Measurements from ENCODE around the gene MFGE8. TPM values are rescaled to one million over a fixed set of nuclear protein-coding genes. Genes with fewer than 3 reads are reported as not detected.
"Not testable (repeated sequence)": the region's sequence is repeated elsewhere in the genome, so short reads cannot be mapped to it uniquely, and the experiment has no call there.

The MFGE8 gene
- total RNA-seq, 6 experiments from 2014 or later = 9.7 to 20.4 (median 17.6) TPM

- no peak for TF ChIP-seq CTCF (IDR thresholded peaks at IDR 0.05)
- no peak for TF ChIP-seq POLR2A (IDR thresholded peaks at IDR 0.05)
- Histone ChIP-seq H3K9me3 (no peaks in the 10 kb centered on the region), H3K27ac (no peak overlapping the region), H3K27me3 (no peaks in the 10 kb centered on the region), H3K4me1 (no peaks in the 10 kb centered on the region), H3K36me3 (no peaks in the 10 kb centered on the region), H3K4me3 (no peak overlapping the region)
- no peak for ATAC-seq
- intact Hi-C loops (cut with DNase I) = no loop called here
- 40% methylated on average over 1 of the region's 2 CpGs for WGBS (ENCODE audit: insufficient coverage, low coverage, low lambda C conversion rate, missing lambda C conversion rate)
- no peak for DNase-seq
These were observed 17.4 kb upstream of the MFGE8 start for GRCh38 chr15:88930579-88930978.

- H3K4me3 ChIP-seq; H3K27ac ChIP-seq; ATAC-seq; H3K9me3 ChIP-seq; DNase-seq; H3K36me3 ChIP-seq; intact Hi-C loops (cut with DNase I); H3K4me1 ChIP-seq; H3K27me3 ChIP-seq: not testable (repeated sequence)
- WGBS (ENCODE audit: insufficient coverage, low coverage, low lambda C conversion rate, missing lambda C conversion rate) = 59% methylated on average over 3 of the region's 3 CpGs
These were observed 16.3 kb upstream of the MFGE8 start for GRCh38 chr15:88929358-88930098.

GRCh38 chr15:88928192-88928591 is 15.0 kb upstream of the MFGE8 start:
- intact Hi-C loops (cut with DNase I) = not testable (repeated sequence)

GRCh38 chr15:88925648-88926047 is 12.5 kb upstream of the MFGE8 start:
- ATAC-seq; H3K4me1 ChIP-seq; DNase-seq; H3K4me3 ChIP-seq; H3K36me3 ChIP-seq; intact Hi-C loops (cut with DNase I); H3K27me3 ChIP-seq; H3K27ac ChIP-seq; H3K9me3 ChIP-seq: not testable (repeated sequence)
- WGBS (ENCODE audit: insufficient coverage, low coverage, low lambda C conversion rate, missing lambda C conversion rate) = 55% methylated on average over 2 of the region's 2 CpGs

More at GRCh38 chr15:88928192-88928591, 15.0 kb upstream of the MFGE8 start:
- H3K9me3 ChIP-seq, H3K36me3 ChIP-seq, H3K27me3 ChIP-seq, DNase-seq, H3K4me3 ChIP-seq, ATAC-seq, H3K4me1 ChIP-seq, H3K27ac ChIP-seq: not testable (repeated sequence)

GRCh38 chr15:88920892-88921435 is 7.8 kb upstream of the MFGE8 start:
- intact Hi-C loops (cut with DNase I); DNase-seq; H3K27me3 ChIP-seq; H3K4me1 ChIP-seq; H3K4me3 ChIP-seq; H3K9me3 ChIP-seq; H3K27ac ChIP-seq; H3K36me3 ChIP-seq; ATAC-seq: not testable (repeated sequence)
- 78% methylated on average over 5 of the region's 12 CpGs for WGBS (ENCODE audit: insufficient coverage, low coverage, low lambda C conversion rate, missing lambda C conversion rate)

- ATAC-seq (no peak), DNase-seq (peak in 1 of 3 donors; percentile 25)
- H3K36me3 ChIP-seq = no peaks in the 10 kb centered on the region
- no peak overlapping the region for H3K4me3 ChIP-seq
- TF ChIP-seq CTCF (IDR thresholded peaks at IDR 0.05) (no peak), POLR2A (IDR thresholded peaks at IDR 0.05) (no peak)
- H3K9me3 ChIP-seq = no peaks in the 10 kb centered on the region
- H3K4me1 ChIP-seq = peaks cover 0 to 3% (median 0%) of the 10 kb centered on the region in 4 donors
- 63% methylated on average over 9 of the region's 9 CpGs for WGBS (ENCODE audit: insufficient coverage, low coverage, low lambda C conversion rate, missing lambda C conversion rate)
- H3K27me3 ChIP-seq = no peaks in the 10 kb centered on the region
- intact Hi-C loops (cut with DNase I) = no loop called here
- no peak overlapping the region for H3K27ac ChIP-seq
These were observed 7.2 kb upstream of the MFGE8 start for GRCh38 chr15:88920186-88920891.

All from right lobe of liver (tissue), 6 donors.